Body of pancreas (tissue), 4 donors: ENCODE measurements around the gene ATOH1.

ENCODE experiments used
- POLR2A ChIP-seq, 3 donors: fragments of 450-650 bp; IDR thresholded peaks; one replicate each; pipeline ENCODE4 v1.6.1; 2016; ENCODE audit warnings: antibody characterized with exemption in 3 of 3, mild to moderate bottlenecking in 2 of 3
- TF ChIP-seq, protein P1 (sequence below), 7 experiments: fragments of 450-650 bp in 4 of 7; fragments of 200-600 bp in 3 of 7; sonication (generic) in 3 of 7; IDR thresholded peaks; one replicate each; pipeline ENCODE4 v1.5.1; 2016 to 2019; ENCODE audit warnings: antibody characterized with exemption in 7 of 7

DNA sequence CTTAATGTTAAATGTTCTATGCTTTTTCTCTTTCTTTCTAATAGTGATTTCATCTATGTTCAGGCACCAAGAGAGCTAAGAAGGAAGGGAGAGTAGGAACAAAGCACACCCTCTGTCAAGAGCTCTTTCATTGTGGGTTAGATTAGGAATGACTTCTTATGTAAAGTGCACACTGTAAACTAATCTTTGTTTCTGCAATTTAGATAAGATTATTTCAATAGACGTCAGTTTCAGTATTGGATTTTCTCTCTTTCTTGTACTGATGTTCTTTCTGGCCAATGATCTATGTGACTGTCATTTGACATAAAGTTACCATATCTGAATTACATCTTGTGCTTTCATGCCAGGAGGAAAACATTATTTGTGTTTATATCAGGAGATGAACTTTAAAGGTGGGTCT lies 48.2 kb downstream of the ATOH1 start:
- no peak for TF ChIP-seq POLR2A (IDR thresholded peaks at IDR 0.05)
- TF ChIP-seq, protein P1, sequence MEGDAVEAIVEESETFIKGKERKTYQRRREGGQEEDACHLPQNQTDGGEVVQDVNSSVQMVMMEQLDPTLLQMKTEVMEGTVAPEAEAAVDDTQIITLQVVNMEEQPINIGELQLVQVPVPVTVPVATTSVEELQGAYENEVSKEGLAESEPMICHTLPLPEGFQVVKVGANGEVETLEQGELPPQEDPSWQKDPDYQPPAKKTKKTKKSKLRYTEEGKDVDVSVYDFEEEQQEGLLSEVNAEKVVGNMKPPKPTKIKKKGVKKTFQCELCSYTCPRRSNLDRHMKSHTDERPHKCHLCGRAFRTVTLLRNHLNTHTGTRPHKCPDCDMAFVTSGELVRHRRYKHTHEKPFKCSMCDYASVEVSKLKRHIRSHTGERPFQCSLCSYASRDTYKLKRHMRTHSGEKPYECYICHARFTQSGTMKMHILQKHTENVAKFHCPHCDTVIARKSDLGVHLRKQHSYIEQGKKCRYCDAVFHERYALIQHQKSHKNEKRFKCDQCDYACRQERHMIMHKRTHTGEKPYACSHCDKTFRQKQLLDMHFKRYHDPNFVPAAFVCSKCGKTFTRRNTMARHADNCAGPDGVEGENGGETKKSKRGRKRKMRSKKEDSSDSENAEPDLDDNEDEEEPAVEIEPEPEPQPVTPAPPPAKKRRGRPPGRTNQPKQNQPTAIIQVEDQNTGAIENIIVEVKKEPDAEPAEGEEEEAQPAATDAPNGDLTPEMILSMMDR (IDR thresholded peaks at IDR 0.05): no peak
